GM19467 (cell line): ENCODE measurements around the gene F13A1.

ENCODE experiments used
- ATAC-seq: cut with Tn5 transposase; IDR thresholded peaks from one replicate; pipeline ENCODE4 v1.9.1; 2021; ENCODE audit warnings: mild to moderate bottlenecking, moderate library complexity; ENCODE audit not compliant: unreplicated experiment

The F13A1 gene

GRCh38 chr6:6196762-6197161 lies 123.7 kb downstream of the F13A1 start:
- no peak for ATAC-seq

GRCh38 chr6:6195080-6195479 lies 125.4 kb downstream of the F13A1 start:
- ATAC-seq = no peak

GRCh38 chr6:6193221-6193745 lies 127.2 kb downstream of the F13A1 start:
- ATAC-seq = no peak

GRCh38 chr6:6191909-6192308 lies 128.6 kb downstream of the F13A1 start:
- ATAC-seq = no peak

- ATAC-seq = no peak
Measured at GRCh38 chr6:6191476-6191875, 129.0 kb downstream of the F13A1 start.

- no peak for ATAC-seq
Measured at GRCh38 chr6:6180684-6181083, 139.8 kb downstream of the F13A1 start.

GRCh38 chr6:6179858-6180623 lies 140.4 kb downstream of the F13A1 start:
- ATAC-seq = no peak

GRCh38 chr6:6178795-6179194 lies 141.7 kb downstream of the F13A1 start:
- no peak for ATAC-seq

GRCh38 chr6:6177754-6178153 lies 142.7 kb downstream of the F13A1 start:
- ATAC-seq = no peak

GRCh38 chr6:6176586-6177228 lies 143.8 kb downstream of the F13A1 start:
- no peak for ATAC-seq

- no peak for ATAC-seq
Measured at GRCh38 chr6:6176127-6176526, 144.3 kb downstream of the F13A1 start.

GRCh38 chr6:6169141-6169540 lies 151.3 kb downstream of the F13A1 start:
- no peak for ATAC-seq

GRCh38 chr6:6166064-6166463 lies 154.4 kb downstream of the F13A1 start:
- no peak for ATAC-seq

- ATAC-seq = no peak
Measured at GRCh38 chr6:6164367-6164766, 156.1 kb downstream of the F13A1 start.

- no peak for ATAC-seq
Measured at GRCh38 chr6:6154335-6154734, 166.1 kb downstream of the F13A1 start.

GRCh38 chr6:6152060-6152459 lies 168.4 kb downstream of the F13A1 start:
- ATAC-seq = no peak

GRCh38 chr6:6148192-6148815 lies 172.2 kb downstream of the F13A1 start:
- ATAC-seq = no peak

GRCh38 chr6:6131492-6132109 lies 188.9 kb downstream of the F13A1 start:
- no peak for ATAC-seq

GRCh38 chr6:6125495-6125894 lies 195.0 kb downstream of the F13A1 start:
- ATAC-seq = no peak

- no peak for ATAC-seq
Measured at GRCh38 chr6:6123803-6124202, 196.7 kb downstream of the F13A1 start.

GRCh38 chr6:6121943-6122342 lies 198.5 kb downstream of the F13A1 start:
- ATAC-seq = no peak
